Esophagus (tissue), 2 donors: ENCODE measurements around the gene NOS3. TPM values are rescaled to one million over a fixed set of nuclear protein-coding genes. Genes with fewer than 3 reads are reported as not detected.
A peak's percentile ranks its signal among the peaks of the same experiment; 100 is the strongest.

Source experiments
- H3K27ac ChIP-seq, 2 donors: one replicate each; pipeline ENCODE4 v1.5.1; 2013; ENCODE audit warnings: low read depth in 2 of 2, mild to moderate bottlenecking in 2 of 2, inconsistent platforms in 1 of 2, low read length in 1 of 2, moderate library complexity in 1 of 2
- H3K27me3 ChIP-seq, 2 donors: one replicate each; pipeline ENCODE4 v1.6.1; 2013; ENCODE audit warnings: low read length in 2 of 2, control low read depth in 1 of 2, mild to moderate bottlenecking in 1 of 2; ENCODE audit not compliant: insufficient read depth in 2 of 2, control insufficient read depth in 1 of 2
- H3K36me3 ChIP-seq, 2 donors: one replicate each; pipeline ENCODE4 v1.6.1; 2013; ENCODE audit warnings: low read length in 1 of 2; ENCODE audit not compliant: control insufficient read depth in 2 of 2, insufficient read depth in 2 of 2
- H3K4me1 ChIP-seq, 2 donors: one replicate each; pipeline ENCODE4 v1.6.1; 2013; ENCODE audit warnings: low read length in 1 of 2; ENCODE audit not compliant: control insufficient read depth in 2 of 2, insufficient read depth in 2 of 2
- H3K4me3 ChIP-seq, 2 donors: one replicate each; pipeline ENCODE4 v1.5.1; 2013; ENCODE audit warnings: low read length in 2 of 2, mild to moderate bottlenecking in 2 of 2, low read depth in 1 of 2, moderate library complexity in 1 of 2
- H3K9me3 ChIP-seq, 2 donors: one replicate each; pipeline ENCODE4 v1.6.1; 2013; ENCODE audit warnings: mild to moderate bottlenecking in 2 of 2, low read depth in 1 of 2, low read length in 1 of 2, moderate library complexity in 1 of 2; ENCODE audit not compliant: control insufficient read depth in 2 of 2, insufficient read depth in 1 of 2
- WGBS, 2 donors: extraction: QIAGEN DNeasy Blood & Tissue Kit; methylation state at CpG; one replicate each; pipeline ENCODE4 v1.1.7; 2013; 5-methylcytosine and 5-hydroxymethylcytosine counted together
- polyA plus RNA-seq, 2 donors: library from polyadenylated mRNA; stranded (reverse); fragments of 200-250 nt; gene quantifications; one replicate each; pipeline ENCODE4 v1.2.3, GENCODE V29; 2013
- donor health status: healthy with polysubstance abuse.
- donor health status: Bipolar disorder and iron deficiency.

NOS3 gene
- polyA plus RNA-seq, 2 donors, result 4.5 to 4.9 TPM

- 0 to 1% methylated on average over 38 to 73 of the region's 75 CpGs for WGBS, 2 donors
- H3K4me1 ChIP-seq, result peaks cover 16 to 30% of the 10 kb centered on the region in 2 donors
- H3K4me3 ChIP-seq, result peak within 1 kb of the TSS; percentile 77 to 84
- H3K27ac ChIP-seq, result peak within 1 kb of the TSS; percentile 96 to 99
- H3K36me3 ChIP-seq, result peaks cover 0 to 9% of the 10 kb centered on the region in 2 donors
- no peaks in the 10 kb centered on the region for H3K27me3 ChIP-seq
- no peaks in the 10 kb centered on the region for H3K9me3 ChIP-seq
Measured at GRCh38 chr7:151059367-151060112, 68.7 kb downstream of the NOS3 start, which contains the start of gene SLC4A2. Gene SLC4A2 (plus strand): TSS chr7:151059589. CDS start chr7:151061988, 2,399 bp downstream.

- H3K4me1 ChIP-seq, result peaks cover 16 to 30% of the 10 kb centered on the region in 2 donors
- H3K36me3 ChIP-seq, result peaks cover 0 to 13% of the 10 kb centered on the region in 2 donors
- peak overlapping the region in 1 of 2 donors; percentile 99 for H3K27ac ChIP-seq
- H3K9me3 ChIP-seq, result no peaks in the 10 kb centered on the region
- H3K4me3 ChIP-seq, result peak overlapping the region; percentile 77 to 84
- H3K27me3 ChIP-seq, result no peaks in the 10 kb centered on the region
- 2% methylated on average over 17 of the region's 17 CpGs for WGBS, 2 donors
Measured at GRCh38 chr7:151060113-151060415, 69.2 kb downstream of the NOS3 start.

GRCh38 chr7:151060416-151061212 lies 69.8 kb downstream of the NOS3 start:
- 9% methylated on average over 20 to 21 of the region's 21 CpGs for WGBS, 2 donors
- no peaks in the 10 kb centered on the region for H3K9me3 ChIP-seq
- peaks cover 16 to 30% of the 10 kb centered on the region in 2 donors for H3K4me1 ChIP-seq
- peaks cover 0 to 18% of the 10 kb centered on the region in 2 donors for H3K36me3 ChIP-seq
- peak overlapping the region; percentile 77 to 84 for H3K4me3 ChIP-seq
- H3K27ac ChIP-seq, result peak overlapping the region; percentile 17 to 43
- no peaks in the 10 kb centered on the region for H3K27me3 ChIP-seq

- WGBS, 2 donors, result 63 to 68% methylated on average over 31 to 33 of the region's 33 CpGs
- H3K4me3 ChIP-seq, result no peak overlapping the region
- H3K27ac ChIP-seq, result peak overlapping the region in 1 of 2 donors; percentile 17
- peaks cover 16 to 30% of the 10 kb centered on the region in 2 donors for H3K4me1 ChIP-seq
- H3K9me3 ChIP-seq, result no peaks in the 10 kb centered on the region
- peaks cover 0 to 25% of the 10 kb centered on the region in 2 donors for H3K36me3 ChIP-seq
- no peaks in the 10 kb centered on the region for H3K27me3 ChIP-seq
Measured at GRCh38 chr7:151061213-151062110, 70.6 kb downstream of the NOS3 start.

GRCh38 chr7:151062111-151062398 lies 71.2 kb downstream of the NOS3 start:
- Histone ChIP-seq H3K4me3 (no peak overlapping the region), H3K27me3 (no peaks in the 10 kb centered on the region), H3K27ac (no peak overlapping the region), H3K4me1 (peaks cover 12 to 28% of the 10 kb centered on the region in 2 donors), H3K36me3 (peaks cover 0 to 30% of the 10 kb centered on the region in 2 donors), H3K9me3 (no peaks in the 10 kb centered on the region)
- 59 to 80% methylated on average over 8 to 11 of the region's 11 CpGs for WGBS, 2 donors

- Histone ChIP-seq H3K36me3 (peaks cover 2 to 35% of the 10 kb centered on the region in 2 donors), H3K27ac (peak overlapping the region; percentile 68 to 72), H3K27me3 (no peaks in the 10 kb centered on the region), H3K4me3 (no peak overlapping the region), H3K4me1 (peaks cover 11 to 27% of the 10 kb centered on the region in 2 donors), H3K9me3 (no peaks in the 10 kb centered on the region)
- WGBS, 2 donors, result 37 to 53% methylated on average over 38 to 43 of the region's 43 CpGs
Measured at GRCh38 chr7:151062399-151063211, 71.8 kb downstream of the NOS3 start.

GRCh38 chr7:151063212-151063561 lies 72.4 kb downstream of the NOS3 start:
- no peaks in the 10 kb centered on the region for H3K27me3 ChIP-seq
- H3K4me3 ChIP-seq, result no peak overlapping the region
- peaks cover 11 to 27% of the 10 kb centered on the region in 2 donors for H3K4me1 ChIP-seq
- 34 to 36% methylated on average over 11 of the region's 11 CpGs for WGBS, 2 donors
- no peaks in the 10 kb centered on the region for H3K9me3 ChIP-seq
- peaks cover 3 to 39% of the 10 kb centered on the region in 2 donors for H3K36me3 ChIP-seq
- peak overlapping the region; percentile 68 to 72 for H3K27ac ChIP-seq
